HG02642 (cell line): Measurements from ENCODE around the gene TBRG4.

ENCODE experiments used
- ATAC-seq: cut with Tn5 transposase; IDR thresholded peaks from one replicate; pipeline ENCODE4 v1.9.1; 2021; ENCODE audit warnings: mild to moderate bottlenecking; ENCODE audit not compliant: unreplicated experiment, poor library complexity

Gene TBRG4

GRCh38 chr7:45065031-45065995, 46.2 kb downstream of the TBRG4 start:
- ATAC-seq: no peak

- ATAC-seq: no peak
These were observed 47.3 kb downstream of the TBRG4 start for GRCh38 chr7:45064047-45064725.

DNA sequence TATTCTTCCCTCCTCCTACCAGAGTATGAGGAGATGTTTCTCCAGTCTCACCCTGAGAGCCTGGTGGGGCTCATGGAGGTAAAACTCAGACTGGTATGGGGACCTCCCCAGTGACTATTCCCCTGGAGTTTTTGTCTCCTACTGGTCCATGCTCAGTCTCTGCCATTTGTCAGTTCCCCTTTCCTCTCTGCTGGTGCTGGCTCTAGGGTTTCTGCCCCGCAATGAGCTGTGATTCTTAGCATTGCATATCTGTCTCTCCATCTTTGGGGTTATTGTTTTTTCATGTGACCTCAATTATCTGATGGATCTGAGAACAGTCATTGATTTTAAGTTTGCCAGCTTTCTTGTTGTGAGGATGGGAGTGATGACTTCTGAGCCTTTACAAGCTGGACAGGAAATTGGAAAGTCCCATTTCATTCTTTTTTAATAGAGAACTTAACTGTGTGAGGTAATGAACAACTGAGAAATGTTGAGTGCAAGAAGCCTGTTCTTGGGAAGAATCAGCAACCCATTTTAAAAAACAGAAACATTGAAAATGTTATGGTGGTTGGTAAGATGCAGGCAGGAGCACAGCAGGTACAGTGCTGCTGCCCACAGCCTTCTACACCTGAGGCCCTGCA, 49.6 kb downstream of the TBRG4 start:
- no peak for ATAC-seq

GRCh38 chr7:45061352-45061751, 50.1 kb downstream of the TBRG4 start:
- ATAC-seq: no peak

DNA sequence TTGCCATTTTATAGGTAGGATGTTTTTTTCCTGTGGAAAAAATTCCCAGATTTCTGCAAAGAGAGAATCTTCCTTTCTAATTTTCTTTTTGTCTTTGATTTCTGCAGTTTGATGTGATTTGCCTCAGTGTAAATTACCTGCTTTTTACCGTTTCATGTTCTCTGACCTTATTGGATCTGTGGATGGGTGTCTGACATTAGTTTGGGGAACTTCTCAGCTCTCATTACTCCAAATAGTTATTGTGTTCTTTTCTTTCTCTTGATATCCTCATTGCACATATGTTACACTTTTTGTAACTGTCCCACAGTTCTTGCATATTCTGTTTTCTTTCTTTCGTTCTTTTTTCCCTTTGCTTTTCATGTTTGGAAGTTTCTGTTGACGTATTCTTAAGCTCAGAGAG, 51.2 kb downstream of the TBRG4 start:
- ATAC-seq: no peak

GRCh38 chr7:45057878-45058277, 53.6 kb downstream of the TBRG4 start:
- no peak for ATAC-seq

- ATAC-seq: no peak
These were observed 55.8 kb downstream of the TBRG4 start for GRCh38 chr7:45055594-45056219.

DNA sequence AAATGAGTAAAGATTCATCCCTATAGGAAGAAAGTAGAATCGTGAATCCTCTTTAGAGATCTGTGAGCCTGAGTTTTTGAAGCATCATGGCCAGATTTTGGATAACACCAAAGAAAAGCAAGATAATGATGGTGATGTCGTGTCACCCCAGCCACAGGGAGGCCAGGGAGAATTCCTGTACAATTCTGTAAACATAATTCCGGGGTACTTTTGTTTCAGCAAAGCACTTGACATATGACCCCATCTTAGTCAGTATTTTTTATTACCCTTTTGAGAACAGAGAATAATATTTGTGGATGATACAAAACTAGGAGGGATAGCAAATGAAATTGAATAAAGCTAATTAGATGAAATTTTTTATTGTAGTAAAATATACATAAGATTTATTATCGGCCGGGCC, 56.5 kb downstream of the TBRG4 start:
- no peak for ATAC-seq

DNA sequence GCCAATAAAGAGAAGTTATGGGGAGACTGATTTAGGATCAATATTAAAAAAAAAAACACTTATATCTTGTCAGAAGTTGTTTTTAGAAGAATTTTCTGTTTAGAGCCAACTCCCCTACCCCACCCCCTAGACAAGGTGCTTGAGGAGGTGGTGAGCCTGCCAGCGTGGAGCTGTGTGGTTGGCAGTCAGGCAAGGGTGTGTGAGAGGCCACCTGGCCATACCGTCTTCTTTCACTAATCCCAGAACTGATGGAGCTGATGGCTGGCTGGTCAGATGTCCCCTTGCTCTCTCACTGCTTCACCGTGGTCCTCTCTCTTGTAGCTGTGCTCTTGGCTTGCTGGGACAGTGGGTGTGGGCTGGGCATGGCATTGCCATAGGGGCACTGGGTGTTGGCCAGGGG, 57.1 kb downstream of the TBRG4 start:
- no peak for ATAC-seq

DNA sequence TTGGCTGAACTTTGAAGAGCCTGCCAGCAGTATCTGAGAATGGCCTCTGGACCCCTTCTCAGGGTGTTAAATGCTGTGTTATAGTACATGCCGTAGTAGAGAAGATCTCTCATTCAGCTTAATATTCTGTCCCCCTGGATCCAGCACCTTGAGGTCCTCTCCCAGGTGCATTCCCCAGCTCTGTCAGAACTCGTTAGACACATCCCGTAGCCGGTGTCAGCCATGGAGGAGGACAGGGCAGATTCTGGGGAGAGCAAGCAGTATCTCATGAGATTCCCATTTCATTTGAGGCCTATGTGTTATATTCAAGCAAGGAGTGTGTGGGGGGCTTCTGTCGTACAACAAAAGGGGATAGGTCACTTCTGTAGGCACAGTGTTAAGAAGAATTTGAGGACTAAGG, 57.6 kb downstream of the TBRG4 start:
- no peak for ATAC-seq

DNA sequence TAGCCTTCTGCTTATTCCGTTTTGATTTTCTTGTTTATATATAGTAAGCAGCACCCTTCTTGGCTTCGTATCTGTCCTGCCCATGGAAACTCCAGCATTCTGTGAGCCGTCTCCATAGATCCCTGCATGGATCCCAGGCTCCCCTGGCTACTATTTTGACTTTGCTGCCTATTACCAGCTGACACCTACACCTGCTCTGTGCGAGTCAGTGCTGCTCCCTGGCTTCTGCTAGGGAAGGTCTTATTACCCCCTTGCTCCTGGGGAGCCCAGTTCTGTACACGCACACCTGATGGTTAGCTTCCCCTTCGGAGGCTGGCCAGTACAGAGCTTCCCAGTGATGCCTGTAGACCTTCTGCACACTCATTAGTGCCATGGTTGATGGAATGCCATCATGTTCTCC, 58.1 kb downstream of the TBRG4 start:
- ATAC-seq: no peak

DNA sequence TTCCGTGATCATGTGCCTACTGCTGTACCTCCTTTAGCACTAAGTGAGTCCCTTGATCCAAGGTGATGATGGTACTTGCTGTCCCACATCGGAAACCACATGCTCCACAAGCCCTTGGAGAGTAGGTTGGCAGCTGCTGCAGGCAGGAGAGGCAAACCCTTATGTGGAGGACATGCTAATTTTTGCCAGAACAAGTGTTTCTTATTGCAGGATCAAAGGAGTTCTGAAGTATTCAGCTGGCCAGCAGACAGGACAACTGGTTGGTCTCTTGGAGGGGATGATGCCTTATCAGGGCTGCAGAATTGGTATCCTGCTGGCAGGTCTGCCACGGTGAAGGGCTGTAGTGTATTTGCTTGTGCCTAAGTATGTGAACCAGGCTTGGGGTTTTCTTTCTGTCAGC, 59.5 kb downstream of the TBRG4 start:
- no peak for ATAC-seq

DNA sequence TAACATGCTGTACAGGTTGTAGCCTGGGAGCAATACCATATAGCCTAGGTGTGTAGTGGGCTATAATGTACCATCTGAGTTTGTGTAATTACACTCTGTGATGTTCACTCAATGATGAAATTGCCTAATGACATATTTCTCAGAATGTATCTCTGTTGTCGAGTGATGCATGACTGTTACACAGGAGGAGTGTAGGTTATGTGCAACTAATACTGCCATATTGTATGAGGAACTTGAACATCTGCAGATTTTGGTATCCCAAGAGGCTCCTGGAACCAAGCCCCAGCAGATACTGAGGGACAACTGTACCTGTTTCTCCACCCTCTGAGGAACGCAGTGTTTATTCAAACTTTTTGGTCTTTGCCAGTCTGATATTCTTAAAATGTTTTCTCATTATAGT, 61.3 kb downstream of the TBRG4 start:
- ATAC-seq: no peak
